DOHH2 (cell line): Measurements from ENCODE around the gene CHIT1.

Experiments
- EZH2phosphoT487 ChIP-seq: fragments of 200-600 bp; sonication (generic); IDR thresholded peaks from 2 replicates; pipeline ENCODE4 v1.6.1; 2017; ENCODE audit warnings: borderline replicate concordance, mild to moderate bottlenecking, antibody characterized with exemption, low read length, moderate library complexity, mixed read lengths
- TF ChIP-seq, protein P1 (sequence below): fragments of 200-600 bp; sonication (generic); IDR thresholded peaks from one replicate; pipeline ENCODE4 v1.5.1; 2014; ENCODE audit warnings: antibody characterized with exemption, mild to moderate bottlenecking, low read depth, low read length; ENCODE audit not compliant: poor library complexity, severe bottlenecking

DNA sequence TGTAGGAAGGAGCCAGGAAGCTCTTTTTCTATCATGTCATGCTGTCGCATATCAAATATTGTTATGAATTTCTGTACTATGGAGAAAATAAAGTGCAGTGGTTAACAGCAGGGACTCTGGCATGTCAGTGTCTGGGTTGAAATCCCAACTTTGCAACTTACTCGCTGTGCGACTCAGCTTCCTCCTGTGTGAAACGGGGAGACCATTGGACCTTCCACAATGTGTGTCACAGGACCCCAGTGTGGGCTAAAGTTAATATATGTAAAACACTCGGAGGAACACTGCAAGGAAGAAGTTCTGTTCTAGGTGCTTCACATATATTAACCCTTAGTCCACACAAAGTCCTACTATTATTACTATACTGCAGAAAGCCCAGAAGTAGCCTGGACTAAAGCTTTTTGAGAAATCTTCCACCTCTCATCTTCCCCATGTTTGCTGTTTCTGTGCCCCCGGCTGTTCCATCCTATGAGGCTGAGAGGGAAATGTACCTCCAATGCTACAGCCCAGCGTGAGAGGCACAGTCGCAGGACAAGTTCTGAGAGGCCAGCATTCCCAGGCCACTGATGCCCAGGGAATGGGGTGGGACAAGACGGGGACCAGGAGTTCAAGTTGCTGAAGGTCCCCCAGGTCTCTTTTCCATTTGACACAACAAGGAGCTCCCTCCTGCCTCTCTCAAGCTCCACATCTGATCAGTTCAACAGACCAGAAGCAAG lies 1.9 kb downstream of the CHIT1 start:
- TF ChIP-seq, protein P1, sequence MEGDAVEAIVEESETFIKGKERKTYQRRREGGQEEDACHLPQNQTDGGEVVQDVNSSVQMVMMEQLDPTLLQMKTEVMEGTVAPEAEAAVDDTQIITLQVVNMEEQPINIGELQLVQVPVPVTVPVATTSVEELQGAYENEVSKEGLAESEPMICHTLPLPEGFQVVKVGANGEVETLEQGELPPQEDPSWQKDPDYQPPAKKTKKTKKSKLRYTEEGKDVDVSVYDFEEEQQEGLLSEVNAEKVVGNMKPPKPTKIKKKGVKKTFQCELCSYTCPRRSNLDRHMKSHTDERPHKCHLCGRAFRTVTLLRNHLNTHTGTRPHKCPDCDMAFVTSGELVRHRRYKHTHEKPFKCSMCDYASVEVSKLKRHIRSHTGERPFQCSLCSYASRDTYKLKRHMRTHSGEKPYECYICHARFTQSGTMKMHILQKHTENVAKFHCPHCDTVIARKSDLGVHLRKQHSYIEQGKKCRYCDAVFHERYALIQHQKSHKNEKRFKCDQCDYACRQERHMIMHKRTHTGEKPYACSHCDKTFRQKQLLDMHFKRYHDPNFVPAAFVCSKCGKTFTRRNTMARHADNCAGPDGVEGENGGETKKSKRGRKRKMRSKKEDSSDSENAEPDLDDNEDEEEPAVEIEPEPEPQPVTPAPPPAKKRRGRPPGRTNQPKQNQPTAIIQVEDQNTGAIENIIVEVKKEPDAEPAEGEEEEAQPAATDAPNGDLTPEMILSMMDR: no peak
- no peak for TF ChIP-seq EZH2phosphoT487
